Activated T-cell treated with anti-CD3 and anti-CD28 coated beads for 24 hours (primary cell): ENCODE data around the gene MAGI2.
"Not testable (repeated sequence)": the region's sequence is repeated elsewhere in the genome, so short reads cannot be mapped to it uniquely, and the experiment has no call there.

Experiments used
- DNase-seq: peaks from one replicate; pipeline ENCODE4 v3.0.0-alpha.2; 2020; ENCODE audit warnings: low read depth

Gene MAGI2

GRCh38 chr7:78542981-78543380, 910.5 kb downstream of the MAGI2 start:
- no peak for DNase-seq

GRCh38 chr7:78542541-78542940, 910.9 kb downstream of the MAGI2 start:
- DNase-seq = no peak

- no peak for DNase-seq
These were observed 913.6 kb downstream of the MAGI2 start for GRCh38 chr7:78539825-78540224.

GRCh38 chr7:78535655-78536054, 917.8 kb downstream of the MAGI2 start:
- no peak for DNase-seq

- DNase-seq = no peak
These were observed 923.1 kb downstream of the MAGI2 start for GRCh38 chr7:78530351-78530750.

GRCh38 chr7:78529392-78529791, 924.1 kb downstream of the MAGI2 start:
- no peak for DNase-seq

- DNase-seq = no peak
These were observed 924.5 kb downstream of the MAGI2 start for GRCh38 chr7:78528964-78529363.

GRCh38 chr7:78523930-78524329, 929.5 kb downstream of the MAGI2 start:
- DNase-seq = no peak

GRCh38 chr7:78521961-78522360, 931.5 kb downstream of the MAGI2 start:
- no peak for DNase-seq

- no peak for DNase-seq
These were observed 937.0 kb downstream of the MAGI2 start for GRCh38 chr7:78516450-78516849.

- no peak for DNase-seq
These were observed 938.8 kb downstream of the MAGI2 start for GRCh38 chr7:78514634-78515033.

GRCh38 chr7:78510580-78511188, 942.8 kb downstream of the MAGI2 start:
- DNase-seq = no peak

- DNase-seq = not testable (repeated sequence)
These were observed 950.2 kb downstream of the MAGI2 start for GRCh38 chr7:78503301-78503700.

- no peak for DNase-seq
These were observed 952.4 kb downstream of the MAGI2 start for GRCh38 chr7:78501064-78501463.

- no peak for DNase-seq
These were observed 953.5 kb downstream of the MAGI2 start for GRCh38 chr7:78499971-78500370.

- no peak for DNase-seq
These were observed 954.2 kb downstream of the MAGI2 start for GRCh38 chr7:78499283-78499682.

- no peak for DNase-seq
These were observed 955.6 kb downstream of the MAGI2 start for GRCh38 chr7:78497728-78498427.

- DNase-seq = no peak
These were observed 957.3 kb downstream of the MAGI2 start for GRCh38 chr7:78496096-78496630.

GRCh38 chr7:78493401-78493800, 960.1 kb downstream of the MAGI2 start:
- no peak for DNase-seq

GRCh38 chr7:78492146-78492545, 961.3 kb downstream of the MAGI2 start:
- DNase-seq = no peak

GRCh38 chr7:78490524-78490923, 962.9 kb downstream of the MAGI2 start:
- DNase-seq = no peak

- no peak for DNase-seq
These were observed 963.8 kb downstream of the MAGI2 start for GRCh38 chr7:78489476-78490240.

- DNase-seq = no peak
These were observed 966.0 kb downstream of the MAGI2 start for GRCh38 chr7:78487464-78487863.
